GM12874 (cell line): ENCODE measurements around the gene SMAD1.

Source experiments
- CTCF ChIP-seq: IDR thresholded peaks from 2 replicates; pipeline ENCODE4 v1.5.1; 2011; ENCODE audit warnings: low read depth, mild to moderate bottlenecking, control low read depth, low read length, moderate library complexity; ENCODE audit not compliant: insufficient read depth

The SMAD1 gene

GRCh38 chr4:145440292-145441007, 41.2 kb upstream of the SMAD1 start:
- no peak for TF ChIP-seq CTCF

- TF ChIP-seq CTCF, result no peak
Measured at GRCh38 chr4:145446184-145446583, 35.5 kb upstream of the SMAD1 start.

DNA sequence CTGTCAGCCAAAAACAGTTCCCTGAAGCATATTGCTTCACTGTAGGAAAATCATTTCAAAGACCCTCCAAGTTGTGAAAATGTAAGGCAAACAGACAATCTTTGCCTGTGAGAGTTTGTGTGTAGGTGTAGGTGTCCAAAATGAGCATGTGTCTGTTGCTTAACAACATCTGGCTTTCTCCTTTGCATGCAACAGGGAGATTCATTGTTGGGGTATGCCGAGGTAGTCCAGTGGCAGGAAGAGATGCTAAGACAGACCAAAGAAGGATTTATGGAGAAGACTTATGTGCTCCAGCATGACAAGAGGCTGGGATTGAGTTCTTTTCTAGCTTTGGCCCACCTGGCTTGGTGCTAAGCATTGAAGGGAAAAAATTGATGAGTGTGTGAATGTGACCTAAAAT, 29.8 kb upstream of the SMAD1 start:
- TF ChIP-seq CTCF, result no peak

DNA sequence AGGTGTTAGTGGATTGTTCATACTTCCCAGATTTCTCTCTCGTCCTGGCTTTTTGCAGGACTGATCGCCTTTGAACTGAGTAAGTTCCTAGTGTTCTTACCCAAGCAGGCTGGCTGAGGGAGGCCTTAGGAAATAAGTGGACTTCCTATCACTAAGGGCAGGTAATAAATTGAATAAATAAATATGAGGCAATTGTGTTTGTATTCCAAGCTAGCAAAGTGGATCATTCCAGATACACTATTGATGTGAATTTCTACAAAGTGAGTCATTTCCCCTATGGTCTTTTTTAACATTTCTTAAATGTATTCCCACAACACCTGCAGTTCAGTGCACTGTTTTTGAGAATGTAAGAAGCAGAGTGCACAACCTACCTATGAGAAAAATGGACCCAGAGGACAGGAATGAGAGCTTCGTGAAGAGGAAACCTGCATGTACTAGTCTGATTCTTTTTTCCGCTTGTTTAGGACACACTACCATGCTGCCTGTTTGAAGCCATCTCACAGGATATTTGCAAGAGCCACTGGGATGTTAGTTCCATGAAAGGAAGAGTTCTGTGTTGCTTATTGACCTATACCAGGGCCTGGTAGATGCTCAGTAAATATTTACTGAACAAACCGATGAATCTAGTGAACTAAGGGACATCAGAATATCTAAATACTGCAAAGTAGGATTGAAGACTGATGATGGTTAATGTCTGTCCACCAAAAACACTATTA, 29.0 kb upstream of the SMAD1 start:
- no peak for TF ChIP-seq CTCF

GRCh38 chr4:145453163-145453520, 28.5 kb upstream of the SMAD1 start:
- no peak for TF ChIP-seq CTCF

- no peak for TF ChIP-seq CTCF
Measured at GRCh38 chr4:145473203-145473602, 8.4 kb upstream of the SMAD1 start.

DNA sequence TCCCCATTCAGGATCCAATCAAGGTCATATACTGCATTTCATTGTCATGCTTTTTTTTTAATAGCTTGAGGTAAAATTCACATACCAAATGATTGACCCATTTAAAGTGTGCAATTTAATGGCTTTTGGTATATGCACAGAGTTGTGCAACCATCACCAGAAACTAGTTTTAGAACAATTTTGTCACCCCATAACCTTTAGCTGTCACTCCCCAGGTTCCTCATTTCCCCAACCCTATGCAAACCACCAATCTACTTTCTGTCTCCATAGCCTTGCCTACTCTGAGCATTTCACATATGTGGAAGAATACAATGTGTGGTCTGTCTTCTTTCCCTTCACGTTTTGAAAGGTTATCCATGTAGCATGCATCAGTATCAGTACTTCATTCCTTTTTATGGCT, 1.4 kb upstream of the SMAD1 start:
- TF ChIP-seq CTCF, result no peak
